OCI-LY3 (cell line): ENCODE results near the gene TULP4.
"Not testable (repeated sequence)": the region's sequence is repeated elsewhere in the genome, so short reads cannot be mapped to it uniquely, and the experiment has no call there.

Experiments
- H2AFZ ChIP-seq: fragments of 200-600, 300-600 bp; shearing (Covaris generic); 2 replicates; pipeline ENCODE4 v1.6.0; 2014; ENCODE audit warnings: antibody characterized with exemption, low read depth, low read length
- H3K27ac ChIP-seq: fragments of 200-600, 300-600 bp; sonication (generic); 2 replicates; pipeline ENCODE4 v1.5.1; 2014; ENCODE audit warnings: mild to moderate bottlenecking, low read length, moderate library complexity, mixed read lengths
- H3K27me3 ChIP-seq: fragments of 200-600, 300-600 bp; sonication (generic); 2 replicates; pipeline ENCODE4 v1.6.1; 2014; ENCODE audit warnings: low read depth, low read length, mixed read lengths
- H3K36me3 ChIP-seq: fragments of 200-600, 300-600 bp; sonication (generic); replicated peaks from 2 replicates; pipeline ENCODE3; 2014; ENCODE audit warnings: low read depth, low read length, mixed read lengths
- H3K4me1 ChIP-seq: fragments of 300-600, 200-600 bp; sonication (generic); 2 replicates; pipeline ENCODE4 v1.6.1; 2014; ENCODE audit warnings: low read length, mixed read lengths
- H3K4me2 ChIP-seq: fragments of 200-600, 300-600 bp; sonication (generic); 2 replicates; pipeline ENCODE4 v1.6.1; 2014; ENCODE audit warnings: low read length, mixed read lengths
- H3K4me3 ChIP-seq: fragments of 300-600, 200-600 bp; sonication (generic); 2 replicates; pipeline ENCODE4 v1.5.1; 2014; ENCODE audit warnings: antibody characterized with exemption, mild to moderate bottlenecking, low read length, moderate library complexity
- H3K79me2 ChIP-seq: fragments of 300-600, 200-600 bp; shearing (Covaris generic); 2 replicates; pipeline ENCODE4 v1.6.1; 2014; ENCODE audit warnings: mild to moderate bottlenecking, low read length, mixed read lengths
- H3K9ac ChIP-seq: fragments of 300-600, 200-600 bp; shearing (Covaris generic); 2 replicates; pipeline ENCODE4 v1.6.0; 2014; ENCODE audit warnings: mild to moderate bottlenecking, low read length, moderate library complexity
- H3K9me3 ChIP-seq: fragments of 200-600, 300-600 bp; shearing (Covaris generic); 2 replicates; pipeline ENCODE4 v1.6.1; 2014; ENCODE audit warnings: low read length, mixed read lengths; ENCODE audit not compliant: insufficient read depth
- H4K20me1 ChIP-seq: fragments of 200-600, 300-600 bp; sonication (generic); 2 replicates; pipeline ENCODE4 v1.6.1; 2016; ENCODE audit warnings: low read length, mixed read lengths; ENCODE audit not compliant: insufficient read depth
- EZH2phosphoT487 ChIP-seq: fragments of 200-600 bp; shearing (Covaris generic); IDR thresholded peaks from 2 replicates; pipeline ENCODE4 v1.6.1; 2018; ENCODE audit warnings: antibody characterized with exemption, mixed run types, low read depth
- TF ChIP-seq, protein P1 (sequence below): fragments of 200-600, 300-600 bp; sonication (generic); IDR thresholded peaks from 2 replicates; pipeline ENCODE4 v1.5.1; 2014; ENCODE audit warnings: antibody characterized with exemption, low read length, low read depth

The TULP4 gene

DNA sequence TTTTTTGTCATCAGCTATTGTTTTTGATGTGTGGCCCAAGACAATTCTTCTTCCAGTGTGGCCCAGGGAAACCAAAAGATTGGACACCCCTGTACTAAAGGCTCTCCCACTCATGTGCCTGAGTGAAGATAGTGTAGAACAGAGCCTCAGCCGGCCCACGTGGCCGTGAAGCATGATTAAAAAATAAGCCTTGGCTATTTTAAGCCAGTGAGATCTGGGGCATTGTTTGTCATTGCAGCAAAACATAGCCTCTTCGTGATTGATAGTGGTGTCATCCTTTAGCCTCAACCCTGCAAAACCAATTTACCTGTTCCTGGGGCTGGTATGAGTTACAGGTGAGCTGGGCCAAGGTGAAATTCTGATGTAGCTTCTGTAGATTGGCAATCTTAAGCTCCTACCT lies 85.3 kb downstream of the TULP4 start:
- no peak overlapping the region for H3K4me2 ChIP-seq
- H3K9ac ChIP-seq: no peak overlapping the region
- H2AFZ ChIP-seq: no peak overlapping the region
- H4K20me1 ChIP-seq: no peaks in the 10 kb centered on the region
- TF ChIP-seq, protein P1, sequence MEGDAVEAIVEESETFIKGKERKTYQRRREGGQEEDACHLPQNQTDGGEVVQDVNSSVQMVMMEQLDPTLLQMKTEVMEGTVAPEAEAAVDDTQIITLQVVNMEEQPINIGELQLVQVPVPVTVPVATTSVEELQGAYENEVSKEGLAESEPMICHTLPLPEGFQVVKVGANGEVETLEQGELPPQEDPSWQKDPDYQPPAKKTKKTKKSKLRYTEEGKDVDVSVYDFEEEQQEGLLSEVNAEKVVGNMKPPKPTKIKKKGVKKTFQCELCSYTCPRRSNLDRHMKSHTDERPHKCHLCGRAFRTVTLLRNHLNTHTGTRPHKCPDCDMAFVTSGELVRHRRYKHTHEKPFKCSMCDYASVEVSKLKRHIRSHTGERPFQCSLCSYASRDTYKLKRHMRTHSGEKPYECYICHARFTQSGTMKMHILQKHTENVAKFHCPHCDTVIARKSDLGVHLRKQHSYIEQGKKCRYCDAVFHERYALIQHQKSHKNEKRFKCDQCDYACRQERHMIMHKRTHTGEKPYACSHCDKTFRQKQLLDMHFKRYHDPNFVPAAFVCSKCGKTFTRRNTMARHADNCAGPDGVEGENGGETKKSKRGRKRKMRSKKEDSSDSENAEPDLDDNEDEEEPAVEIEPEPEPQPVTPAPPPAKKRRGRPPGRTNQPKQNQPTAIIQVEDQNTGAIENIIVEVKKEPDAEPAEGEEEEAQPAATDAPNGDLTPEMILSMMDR: no peak
- no peak for TF ChIP-seq EZH2phosphoT487
- H3K27me3 ChIP-seq: no peaks in the 10 kb centered on the region
- H3K36me3 ChIP-seq: no peaks in the 10 kb centered on the region
- H3K4me3 ChIP-seq: no peak overlapping the region
- H3K27ac ChIP-seq: no peak overlapping the region
- H3K9me3 ChIP-seq: no peaks in the 10 kb centered on the region
- H3K79me2 ChIP-seq: no peaks in the 10 kb centered on the region
- H3K4me1 ChIP-seq: no peaks in the 10 kb centered on the region

DNA sequence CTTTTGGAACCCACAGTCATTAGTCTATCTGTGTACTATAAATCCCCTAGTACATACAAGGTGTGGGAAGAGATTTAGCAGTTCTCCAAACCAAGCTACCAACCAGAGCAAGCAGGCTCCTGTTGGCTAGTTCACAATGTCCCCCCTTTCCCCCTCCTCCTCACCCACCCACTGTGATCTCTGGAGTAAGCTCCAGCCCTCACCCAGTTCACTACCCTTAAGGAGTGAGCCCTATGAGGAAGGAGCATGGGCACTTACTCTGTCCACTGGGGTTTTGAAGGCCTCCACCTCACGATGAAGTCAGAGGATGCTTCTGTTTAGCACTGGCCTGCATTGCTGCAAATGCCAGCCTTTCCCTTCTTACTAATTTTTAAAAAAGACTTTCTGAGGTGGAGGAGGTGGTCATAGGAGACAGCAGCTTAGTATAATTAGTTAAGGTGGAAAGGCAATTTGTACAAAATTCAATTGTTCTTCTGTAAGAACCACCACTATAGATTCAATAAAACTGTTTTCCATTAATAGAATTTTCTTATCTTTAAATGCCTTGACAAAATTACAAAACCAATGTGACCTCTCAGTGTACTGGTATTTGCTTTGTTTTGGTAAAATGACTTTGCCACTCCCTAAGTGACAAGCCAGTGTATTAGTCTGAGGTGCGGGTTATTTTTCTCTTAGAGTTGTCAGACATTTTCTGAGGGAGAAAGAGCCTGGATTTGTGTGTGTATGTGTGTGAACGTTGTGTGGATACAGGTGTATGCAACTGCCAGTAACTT lies 86.2 kb downstream of the TULP4 start:
- H3K27ac ChIP-seq: no peak overlapping the region

DNA sequence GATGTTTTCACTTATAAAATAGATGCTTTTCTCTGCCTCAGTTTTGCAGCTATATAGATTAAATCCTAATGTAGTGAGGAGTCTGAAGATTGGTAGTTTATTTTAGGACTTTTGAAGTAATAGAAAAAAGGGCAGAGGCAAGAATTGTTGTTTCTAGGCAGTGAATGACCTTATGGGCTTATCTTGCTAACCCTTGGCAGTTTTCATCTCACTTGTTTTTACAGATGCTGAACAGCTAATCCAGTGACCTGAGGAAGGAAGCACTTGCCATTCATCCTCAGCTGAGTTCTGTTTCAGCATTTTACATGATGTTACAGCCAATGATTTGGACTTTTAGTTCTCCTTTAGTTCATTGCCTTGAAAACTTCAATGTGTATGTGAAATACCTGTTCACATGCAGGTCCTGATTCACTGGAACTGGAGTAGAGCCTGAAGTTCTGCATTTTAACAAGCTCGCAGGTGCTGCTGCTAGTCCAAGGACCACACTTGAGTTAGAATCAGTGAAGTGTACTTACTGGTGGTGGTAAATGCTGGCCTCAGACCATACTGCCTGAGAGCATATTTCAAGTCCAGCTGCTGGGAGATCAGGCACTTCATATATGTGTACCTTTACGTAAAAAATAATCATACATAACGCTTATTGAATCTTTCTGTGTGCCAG lies 86.9 kb downstream of the TULP4 start:
- no peak overlapping the region for H3K27ac ChIP-seq
- H4K20me1 ChIP-seq: no peaks in the 10 kb centered on the region

More for the DNA sequence above, 86.2 kb downstream of the TULP4 start:
- Histone ChIP-seq H3K4me2 (no peak overlapping the region), H3K9ac (no peak overlapping the region), H4K20me1 (no peaks in the 10 kb centered on the region), H2AFZ (no peak overlapping the region), H3K4me3 (no peak overlapping the region), H3K79me2 (no peaks in the 10 kb centered on the region), H3K27me3 (no peaks in the 10 kb centered on the region), H3K4me1 (no peaks in the 10 kb centered on the region), H3K36me3 (no peaks in the 10 kb centered on the region), H3K9me3 (no peaks in the 10 kb centered on the region)
- no peak for TF ChIP-seq EZH2phosphoT487
- TF ChIP-seq, protein P1: no peak

DNA sequence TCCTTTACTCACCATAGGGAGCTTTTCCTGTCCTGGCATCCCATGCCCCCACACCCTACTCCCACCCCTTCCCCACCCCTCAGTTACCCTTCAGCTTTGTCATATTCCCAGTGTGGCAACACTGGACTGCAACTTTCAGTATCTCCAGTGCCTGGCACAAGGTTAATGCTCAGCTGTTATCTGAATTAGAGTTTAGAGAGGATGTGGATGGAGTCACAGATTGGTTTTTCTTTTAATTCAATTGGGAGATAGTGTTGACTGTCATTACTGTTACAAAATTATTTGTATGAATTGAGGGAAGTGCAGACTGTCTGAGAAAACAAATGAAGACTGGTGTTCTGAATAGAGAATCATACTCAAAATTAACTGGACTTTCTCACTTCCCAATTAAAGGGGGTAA lies 89.9 kb downstream of the TULP4 start:
- Histone ChIP-seq H3K9ac (no peak overlapping the region), H3K36me3 (no peaks in the 10 kb centered on the region), H3K27me3 (no peaks in the 10 kb centered on the region), H3K27ac (no peak overlapping the region), H3K4me2 (no peak overlapping the region), H4K20me1 (no peaks in the 10 kb centered on the region), H3K9me3 (no peaks in the 10 kb centered on the region), H3K4me3 (no peak overlapping the region), H2AFZ (no peak overlapping the region), H3K79me2 (no peaks in the 10 kb centered on the region), H3K4me1 (no peaks in the 10 kb centered on the region)
- TF ChIP-seq EZH2phosphoT487: no peak
- TF ChIP-seq, protein P1: no peak

More for the DNA sequence above, 86.9 kb downstream of the TULP4 start:
- Histone ChIP-seq H3K4me1 (no peaks in the 10 kb centered on the region), H3K9me3 (no peaks in the 10 kb centered on the region), H3K4me2 (no peak overlapping the region), H2AFZ (no peak overlapping the region), H3K4me3 (no peak overlapping the region), H3K36me3 (no peaks in the 10 kb centered on the region), H3K27me3 (no peaks in the 10 kb centered on the region), H3K9ac (no peak overlapping the region), H3K79me2 (no peaks in the 10 kb centered on the region)
- TF ChIP-seq, protein P1: no peak
- TF ChIP-seq EZH2phosphoT487: no peak

DNA sequence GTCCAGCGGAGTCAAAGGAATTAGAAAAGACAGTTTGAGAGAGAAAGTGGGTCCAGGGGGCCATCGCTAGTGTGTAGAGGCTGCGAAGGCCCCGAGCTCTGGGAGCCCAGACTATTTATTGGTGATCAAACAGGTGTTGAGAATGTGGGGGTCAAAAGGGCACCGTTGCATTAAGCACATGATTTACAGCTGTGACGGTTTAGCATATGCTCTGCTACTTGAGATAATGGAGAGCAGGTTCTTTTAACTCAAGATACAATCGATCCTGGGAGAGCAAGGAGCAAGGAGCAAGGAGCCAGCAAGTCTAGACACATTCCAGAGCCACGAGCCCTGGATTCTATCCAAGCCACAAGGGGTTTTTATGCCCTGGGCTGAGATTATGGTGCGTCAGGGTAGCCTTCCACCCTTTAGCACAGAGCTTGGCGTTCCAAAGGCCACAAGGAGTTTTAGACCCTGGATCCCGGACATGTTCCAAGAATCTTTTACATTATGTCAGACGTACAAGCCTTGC lies 93.1 kb downstream of the TULP4 start:
- not testable (repeated sequence) for H3K9ac ChIP-seq, H3K4me1 ChIP-seq, H3K27me3 ChIP-seq, H3K36me3 ChIP-seq, H3K9me3 ChIP-seq, H4K20me1 ChIP-seq, H3K79me2 ChIP-seq, H3K4me3 ChIP-seq, H3K4me2 ChIP-seq, H2AFZ ChIP-seq, H3K27ac ChIP-seq
